Measurements from ENCODE around the gene CD96.

DNA sequence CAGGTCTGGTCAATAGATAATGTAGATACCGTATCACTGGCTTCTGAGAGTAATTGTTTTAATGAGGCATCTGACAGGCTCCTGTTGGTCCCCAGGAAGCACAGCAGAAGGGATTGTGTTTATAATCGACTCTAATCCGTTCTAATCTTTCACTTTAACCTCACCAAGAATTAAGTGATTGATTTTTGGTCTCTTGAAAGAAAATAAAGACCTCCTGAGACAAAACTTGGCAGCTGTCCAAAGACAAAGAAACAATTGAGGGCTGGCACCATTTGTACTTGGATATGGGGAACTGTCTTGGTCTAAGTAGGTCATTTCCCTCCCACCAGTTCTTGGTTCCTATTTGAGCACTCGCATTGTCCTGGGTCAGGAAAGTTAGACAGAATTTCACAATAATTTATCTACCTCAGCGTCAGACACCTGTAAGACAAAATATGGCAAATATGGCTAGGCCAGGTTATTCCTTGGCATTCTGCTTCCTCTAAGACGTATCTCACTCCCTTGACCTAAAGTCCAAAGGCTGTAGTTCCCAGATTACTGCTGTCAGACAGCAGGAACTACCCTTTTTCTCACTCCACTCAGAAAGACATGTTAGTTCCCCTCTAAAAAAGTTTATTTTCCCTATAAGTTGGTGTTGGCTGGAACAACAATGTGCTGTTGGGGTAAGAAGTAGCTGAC lies 22.7 kb upstream of the CD96 start:
- TF ChIP-seq, protein P1, sequence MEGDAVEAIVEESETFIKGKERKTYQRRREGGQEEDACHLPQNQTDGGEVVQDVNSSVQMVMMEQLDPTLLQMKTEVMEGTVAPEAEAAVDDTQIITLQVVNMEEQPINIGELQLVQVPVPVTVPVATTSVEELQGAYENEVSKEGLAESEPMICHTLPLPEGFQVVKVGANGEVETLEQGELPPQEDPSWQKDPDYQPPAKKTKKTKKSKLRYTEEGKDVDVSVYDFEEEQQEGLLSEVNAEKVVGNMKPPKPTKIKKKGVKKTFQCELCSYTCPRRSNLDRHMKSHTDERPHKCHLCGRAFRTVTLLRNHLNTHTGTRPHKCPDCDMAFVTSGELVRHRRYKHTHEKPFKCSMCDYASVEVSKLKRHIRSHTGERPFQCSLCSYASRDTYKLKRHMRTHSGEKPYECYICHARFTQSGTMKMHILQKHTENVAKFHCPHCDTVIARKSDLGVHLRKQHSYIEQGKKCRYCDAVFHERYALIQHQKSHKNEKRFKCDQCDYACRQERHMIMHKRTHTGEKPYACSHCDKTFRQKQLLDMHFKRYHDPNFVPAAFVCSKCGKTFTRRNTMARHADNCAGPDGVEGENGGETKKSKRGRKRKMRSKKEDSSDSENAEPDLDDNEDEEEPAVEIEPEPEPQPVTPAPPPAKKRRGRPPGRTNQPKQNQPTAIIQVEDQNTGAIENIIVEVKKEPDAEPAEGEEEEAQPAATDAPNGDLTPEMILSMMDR (IDR thresholded peaks at IDR 0.05 in 8 of 11, conservative IDR thresholded peaks at IDR 0.05 in 3 of 11): no peak
- TF ChIP-seq POLR2A (IDR thresholded peaks at IDR 0.05): no peak
- TF ChIP-seq POLR2AphosphoS5 (IDR thresholded peaks at IDR 0.05): no peak

Data from spleen (tissue), 7 donors.